ENCODE data around the gene LPCAT1.
"Not testable (repeated sequence)": the region's sequence is repeated elsewhere in the genome, so short reads cannot be mapped to it uniquely, and the experiment has no call there.

LPCAT1 gene

DNA sequence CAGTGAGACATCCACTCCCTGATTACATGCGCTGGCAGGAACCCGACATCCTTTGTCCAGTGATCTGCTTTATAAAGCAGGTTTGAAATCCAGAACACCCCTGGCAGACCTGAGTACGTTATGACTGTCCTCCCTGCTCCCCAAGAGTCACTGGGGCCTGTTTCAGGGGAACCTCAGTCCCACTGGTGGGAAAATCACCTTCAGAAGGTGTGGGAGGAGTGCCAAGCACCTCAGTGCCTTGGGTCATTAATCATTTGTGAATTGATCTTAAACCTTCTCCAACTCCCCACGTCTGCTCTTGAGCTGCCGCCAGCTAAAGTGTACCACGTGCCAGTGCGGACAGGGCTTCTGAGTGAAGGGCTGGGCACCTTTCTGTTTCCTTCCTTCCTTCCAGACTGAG, 94.7 kb downstream of the LPCAT1 start:
- no peak for DNase-seq (ENCODE audit: low read depth, low spot score)

DNA sequence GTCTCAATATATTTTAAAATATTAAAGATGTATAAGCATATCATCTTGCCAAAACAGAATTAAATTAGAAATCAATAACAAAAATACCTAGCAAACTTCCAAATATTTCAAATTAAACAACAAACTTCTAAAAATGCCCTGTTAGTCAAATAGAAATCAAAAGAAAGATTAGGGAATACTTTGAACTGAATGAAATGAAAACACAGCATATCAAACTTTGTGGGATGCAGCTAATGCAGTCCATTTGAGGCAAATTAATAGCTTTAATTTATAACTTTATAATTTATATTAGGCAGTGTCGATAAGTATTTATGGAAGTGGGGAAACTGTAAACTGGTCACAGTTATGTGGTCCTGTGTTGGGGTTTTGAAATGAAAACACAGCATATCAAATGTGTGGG, 95.7 kb downstream of the LPCAT1 start:
- DNase-seq (ENCODE audit: low read depth, low spot score) = no peak

DNA sequence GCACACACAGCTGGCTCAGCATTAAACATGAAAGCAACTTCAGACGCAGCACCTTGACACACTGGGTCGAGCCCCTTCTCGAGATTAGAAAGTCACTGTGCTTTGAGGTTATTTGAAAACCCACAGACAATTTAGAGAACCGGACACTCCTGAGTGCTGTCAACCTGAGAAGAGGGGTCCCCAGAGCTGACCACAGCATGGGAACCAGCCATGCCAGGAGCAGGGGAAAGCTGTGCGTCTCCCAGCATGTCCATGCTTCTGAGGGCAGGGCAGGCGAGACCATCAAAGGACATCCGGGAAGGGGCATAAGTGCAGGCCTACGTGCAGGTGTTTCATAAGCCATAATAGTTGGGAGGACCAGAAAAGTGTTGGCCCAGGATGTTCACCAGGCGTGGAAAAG, 99.0 kb downstream of the LPCAT1 start:
- DNase-seq (ENCODE audit: low read depth, low spot score) = no peak

DNA sequence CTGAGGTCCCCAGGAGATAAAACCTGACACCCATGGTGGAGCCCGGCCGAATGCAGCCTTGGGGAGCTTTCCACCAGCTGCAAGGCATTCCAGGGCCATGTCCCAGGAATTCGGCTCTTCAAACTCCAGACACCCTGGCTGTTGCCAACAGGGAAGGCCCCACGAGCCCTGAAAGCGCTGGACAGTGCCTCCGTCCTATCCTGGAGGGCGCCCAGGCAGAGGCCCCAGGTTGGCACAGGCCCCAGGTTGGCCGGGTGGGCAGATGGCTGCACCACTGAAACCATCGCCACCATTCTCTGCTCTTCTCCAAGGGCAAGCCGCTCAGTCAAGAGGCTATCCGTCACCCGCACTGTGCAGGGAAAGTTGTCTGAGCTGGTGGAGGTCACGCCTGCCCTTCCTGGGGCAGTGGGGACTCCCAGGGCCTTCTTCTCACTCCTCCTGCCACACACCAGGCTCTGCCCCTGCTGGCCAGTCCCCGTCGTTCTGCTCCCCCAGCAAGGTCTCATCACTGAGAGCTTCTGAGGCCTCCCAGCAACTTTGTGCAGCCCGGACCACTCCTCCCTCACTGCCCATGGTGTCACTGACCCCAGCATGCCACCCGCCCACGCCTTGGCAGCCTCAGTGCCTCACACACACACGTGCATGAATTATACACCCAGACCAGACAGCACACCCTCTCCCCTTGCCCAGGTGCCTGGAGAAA, 99.7 kb downstream of the LPCAT1 start:
- DNase-seq (ENCODE audit: low read depth, low spot score) = no peak

DNA sequence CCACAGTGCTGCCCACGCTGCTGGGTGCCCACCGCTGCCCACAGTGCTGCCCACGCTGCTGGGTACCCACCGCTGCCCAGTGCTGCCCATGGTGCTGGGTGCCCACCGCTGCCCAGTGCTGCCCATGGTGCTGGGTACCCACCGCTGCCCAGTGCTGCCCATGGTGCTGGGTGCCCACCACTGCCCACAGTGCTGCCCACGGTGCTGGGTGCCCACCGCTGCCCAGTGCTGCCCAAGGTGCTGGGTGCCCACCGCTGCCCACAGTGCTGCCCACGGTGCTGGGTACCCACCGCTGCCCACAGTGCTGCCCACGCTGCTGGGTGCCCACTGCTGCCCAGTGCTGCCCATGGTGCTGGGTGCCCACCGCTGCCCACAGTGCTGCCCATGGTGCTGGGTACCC, 101.2 kb downstream of the LPCAT1 start:
- not testable (repeated sequence) for DNase-seq (ENCODE audit: low read depth, low spot score)

DNA sequence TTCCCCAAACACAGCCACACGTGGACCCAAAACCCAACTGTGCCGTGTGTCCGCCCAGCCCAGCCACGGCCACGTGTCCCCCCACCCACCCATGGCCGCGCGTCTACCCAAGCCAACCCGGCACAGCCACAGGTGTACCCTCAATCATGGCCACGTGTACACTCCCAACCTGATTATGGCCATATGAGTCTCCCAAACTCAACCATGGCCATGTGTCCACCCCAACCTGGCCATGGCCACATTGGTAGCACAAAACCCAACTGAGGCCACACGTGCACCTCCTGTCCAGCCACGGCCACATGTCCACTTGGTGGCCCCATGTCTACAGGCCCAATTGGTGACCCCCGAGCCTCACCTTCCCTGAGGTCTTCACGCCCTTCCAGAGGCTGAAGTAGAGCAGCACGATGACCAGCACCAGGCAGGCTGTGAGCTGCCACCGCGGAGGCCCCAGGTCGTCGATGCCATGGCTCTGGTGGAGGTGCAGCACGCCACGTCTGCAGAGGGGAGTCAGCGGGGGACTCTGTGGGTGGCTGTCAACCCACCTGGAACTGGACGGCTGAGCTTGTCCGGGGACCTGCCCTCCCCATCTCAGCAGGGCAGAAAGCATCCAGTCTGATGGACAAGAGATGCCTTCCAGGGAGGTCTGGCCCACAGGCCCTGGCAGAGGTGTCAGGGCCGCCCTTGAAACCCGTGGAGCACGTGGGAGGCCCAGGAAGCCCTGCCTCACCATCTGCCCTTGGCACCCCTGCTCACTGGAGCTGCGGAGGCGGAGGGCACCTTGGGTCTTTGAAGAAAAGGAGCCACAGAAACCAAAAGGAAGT, 102.0 kb downstream of the LPCAT1 start:
- DNase-seq (ENCODE audit: low read depth, low spot score) = no peak

DNA sequence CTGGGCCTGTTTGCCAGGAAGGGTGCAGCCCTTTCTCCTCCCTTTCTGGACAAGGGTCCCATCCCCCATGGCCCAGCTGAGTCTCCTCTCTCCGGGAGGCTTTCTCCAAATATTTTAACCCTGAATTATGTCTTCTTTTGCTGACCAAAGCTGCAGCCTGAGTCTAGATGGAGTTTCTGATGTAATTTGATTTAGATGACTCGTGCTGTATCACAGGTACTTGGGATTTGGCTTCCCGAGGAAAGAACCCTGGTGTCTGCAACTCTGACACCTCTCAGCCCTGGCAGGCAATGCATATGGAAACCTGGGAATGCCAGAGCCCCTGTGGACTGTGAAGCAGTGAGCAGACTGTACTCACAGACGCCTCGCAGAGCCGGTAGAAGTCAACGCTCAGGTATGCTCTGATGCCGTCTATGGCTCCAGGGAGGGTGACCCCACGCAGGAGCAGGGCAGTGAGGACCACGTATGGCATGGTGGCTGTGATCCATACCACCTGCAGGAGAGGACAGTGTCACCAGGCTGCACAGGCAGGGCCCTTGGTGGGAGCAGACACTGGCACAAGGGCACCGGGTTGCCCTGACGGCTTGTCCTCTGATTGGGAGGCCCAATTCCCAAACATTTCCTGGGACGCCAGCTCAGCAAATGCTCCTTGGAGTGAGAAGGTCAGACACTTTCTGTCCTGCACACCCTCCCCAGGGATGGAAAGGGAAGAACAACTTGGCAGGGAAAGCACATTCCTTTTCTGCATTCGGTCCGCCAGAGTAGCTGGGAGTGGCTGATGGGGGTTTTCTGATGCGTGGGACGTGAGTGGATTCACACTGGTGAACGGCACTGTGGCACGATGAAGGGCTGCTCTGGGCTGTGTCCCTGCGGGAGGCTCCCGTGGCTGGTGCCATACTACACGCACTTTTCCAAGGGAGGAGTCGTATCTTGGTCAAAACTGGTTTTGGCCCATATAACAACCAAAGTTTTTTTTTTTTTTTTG, 103.3 kb downstream of the LPCAT1 start:
- DNase-seq (ENCODE audit: low read depth, low spot score) = no peak

DNA sequence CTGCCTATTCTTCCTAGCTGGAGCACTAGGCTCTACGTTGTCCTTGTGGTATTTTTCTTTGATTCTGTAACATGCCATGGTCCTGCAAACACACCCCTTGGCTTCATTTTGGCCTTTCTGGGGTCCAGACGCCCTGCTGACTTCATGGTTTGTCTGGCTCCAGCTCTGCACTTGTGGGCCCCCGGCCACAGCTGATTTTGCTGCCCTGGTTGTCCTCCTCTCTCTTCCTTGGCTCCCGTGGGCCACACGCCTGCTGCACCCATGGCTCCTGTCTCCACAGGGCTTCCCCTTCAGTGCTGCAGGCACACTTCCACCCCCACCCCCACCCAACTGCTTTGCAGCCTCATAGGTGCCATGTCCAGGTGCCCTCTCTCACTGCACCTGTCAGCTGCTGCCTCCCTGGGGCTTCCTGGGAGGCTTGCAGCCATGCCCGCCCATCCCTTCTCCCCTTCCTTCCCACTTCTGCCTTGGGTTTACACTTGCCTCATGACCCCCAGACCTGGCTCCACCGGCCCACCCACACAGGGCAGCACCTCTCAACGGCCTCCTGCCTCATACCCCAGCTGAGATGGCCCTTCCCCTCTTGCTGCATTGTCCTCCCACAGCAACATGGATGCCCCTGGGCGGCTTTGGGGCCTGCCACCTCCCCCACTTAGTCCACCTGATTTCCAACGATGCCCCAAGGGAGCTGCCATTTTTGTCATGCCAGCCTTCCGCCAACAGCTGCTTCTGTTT, 104.1 kb downstream of the LPCAT1 start:
- no peak for DNase-seq (ENCODE audit: low read depth, low spot score)

DNA sequence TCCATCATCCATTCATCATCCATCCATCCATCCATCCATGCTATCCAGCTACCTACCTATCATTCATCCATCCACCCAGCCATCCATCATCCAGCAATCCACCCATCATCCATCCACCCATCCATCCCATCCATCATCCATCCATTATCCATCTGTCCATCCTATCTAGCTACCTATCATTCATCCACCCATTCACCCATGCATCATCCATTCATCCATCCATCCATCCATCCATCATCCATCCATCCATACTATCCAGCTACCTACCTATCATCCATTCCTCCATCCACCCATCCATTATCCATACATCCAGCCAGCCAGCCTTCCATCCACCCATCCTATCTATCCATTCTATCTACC, 104.9 kb downstream of the LPCAT1 start:
- DNase-seq (ENCODE audit: low read depth, low spot score) = no peak

DNA sequence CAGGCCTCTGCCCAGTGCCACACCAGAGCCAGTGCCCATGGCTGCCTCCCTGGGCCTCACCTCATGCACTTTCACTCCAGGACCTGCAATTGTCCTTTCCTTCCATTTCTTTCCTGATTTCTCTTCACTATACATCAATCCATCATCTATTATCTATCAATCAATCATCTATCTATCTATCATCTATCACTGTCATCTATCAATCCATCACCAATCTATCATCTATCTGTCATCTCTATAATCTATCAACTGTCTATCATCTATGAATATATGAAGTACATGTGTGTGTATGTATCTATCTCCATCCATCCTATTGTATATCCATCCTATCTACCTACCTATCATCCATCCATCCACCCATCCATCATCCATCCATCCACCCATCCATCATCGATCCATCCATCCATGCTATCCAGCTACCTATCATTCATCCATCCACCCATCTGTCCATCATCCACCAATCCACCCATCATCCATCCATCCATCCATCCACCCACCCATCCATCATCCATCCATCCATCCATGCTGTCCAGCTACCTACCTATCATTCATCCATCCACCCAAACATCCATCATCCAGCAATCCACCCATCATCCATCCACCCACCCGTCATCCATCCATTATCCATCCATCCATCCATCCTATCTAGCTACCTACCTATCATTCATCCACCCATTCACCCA, 105.4 kb downstream of the LPCAT1 start:
- DNase-seq (ENCODE audit: low read depth, low spot score) = no peak

DNA sequence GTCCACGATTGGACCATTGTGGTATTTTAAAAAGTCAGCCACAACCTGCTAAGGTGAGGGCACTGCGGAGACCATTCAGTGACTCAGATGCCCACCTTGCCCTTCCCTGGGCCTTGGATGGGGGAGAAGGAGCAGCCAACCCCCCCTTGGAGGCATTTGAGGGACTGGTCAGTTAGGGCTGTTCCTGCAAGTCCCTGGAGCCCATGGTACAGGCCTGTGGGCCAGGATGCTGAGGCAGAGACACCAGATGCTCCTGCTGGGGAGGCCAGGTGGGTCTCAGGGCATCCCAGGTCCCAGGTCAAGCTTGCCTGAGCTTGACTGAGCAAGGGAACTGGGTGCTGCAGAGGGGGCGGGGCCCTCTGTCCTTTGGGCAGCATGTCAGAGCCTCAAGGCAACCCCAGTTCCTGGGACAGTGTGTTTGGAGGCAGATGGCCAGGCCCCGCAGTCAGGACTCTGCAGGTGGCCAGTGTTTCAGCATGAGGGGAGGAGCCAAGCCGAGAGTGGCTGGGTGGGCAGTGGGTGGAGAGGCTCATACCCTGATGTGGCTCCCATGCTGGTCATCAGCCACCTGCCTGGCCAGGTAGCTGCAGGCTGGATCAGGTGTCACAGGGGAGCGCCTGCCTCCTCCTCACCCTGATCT, 106.1 kb downstream of the LPCAT1 start:
- no peak for DNase-seq (ENCODE audit: low read depth, low spot score)

DNA sequence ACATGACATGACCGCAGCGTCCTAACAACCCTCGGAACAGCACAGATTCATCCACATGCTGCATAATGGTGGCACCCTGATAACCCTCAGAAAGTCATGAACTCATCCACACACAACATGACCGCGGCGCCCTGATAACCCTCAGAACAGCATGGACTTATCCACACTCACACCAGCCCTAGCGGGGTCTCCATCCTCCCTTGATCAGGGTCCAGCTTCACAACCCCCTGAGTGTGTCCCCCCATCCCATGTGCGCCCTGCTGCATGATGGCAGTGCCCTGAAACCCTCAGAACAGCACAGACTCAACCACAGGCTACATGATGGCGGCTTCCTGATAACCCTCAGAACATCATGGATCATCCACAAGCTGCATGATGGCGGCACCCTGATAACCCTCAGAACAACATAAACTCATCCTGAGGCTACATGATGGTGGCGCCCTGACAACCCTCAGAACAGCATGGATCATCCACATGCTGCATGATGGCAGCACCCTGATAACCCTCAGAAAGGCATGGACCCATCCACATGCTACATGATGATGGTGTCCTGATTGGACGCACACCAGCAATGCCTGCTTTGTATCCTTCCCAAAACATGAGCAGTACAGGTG, 106.8 kb downstream of the LPCAT1 start:
- DNase-seq (ENCODE audit: low read depth, low spot score) = no peak

DNA sequence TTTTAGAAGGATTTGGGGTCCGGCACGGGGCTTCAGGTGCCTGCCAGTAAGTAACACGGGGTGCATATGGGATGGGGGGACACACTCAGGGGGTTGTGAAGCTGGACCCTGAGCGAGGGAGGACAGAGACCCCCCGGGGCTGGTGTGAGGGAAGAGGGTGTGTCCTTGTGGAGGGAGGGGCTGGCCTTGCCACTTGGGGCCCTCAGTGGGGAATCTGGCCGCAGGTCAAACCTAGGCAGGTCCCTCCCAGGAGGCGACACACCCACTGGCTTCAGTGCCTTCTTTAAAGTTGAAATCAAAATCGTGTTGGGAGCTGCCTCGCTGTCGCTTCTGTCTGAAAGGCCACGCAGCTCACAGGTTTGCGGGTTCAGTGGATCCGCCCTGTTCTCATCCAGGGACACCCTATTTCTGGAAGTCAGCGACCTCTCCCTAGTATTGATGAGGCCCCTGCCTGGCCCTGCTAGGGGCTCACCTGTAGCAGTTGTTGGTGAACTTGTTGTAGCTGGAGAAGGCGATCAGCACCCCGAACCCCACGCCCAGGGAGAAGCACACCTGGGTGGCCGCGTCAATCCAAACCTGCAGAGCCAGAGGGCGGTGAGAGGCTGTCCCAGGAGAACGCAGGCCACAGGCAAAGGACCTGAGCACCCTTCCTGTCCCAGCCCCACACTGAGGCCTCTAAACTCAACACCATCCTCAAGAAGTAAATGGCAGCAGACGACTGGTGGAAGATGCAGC, 108.0 kb downstream of the LPCAT1 start:
- no peak for DNase-seq (ENCODE audit: low read depth, low spot score)

DNA sequence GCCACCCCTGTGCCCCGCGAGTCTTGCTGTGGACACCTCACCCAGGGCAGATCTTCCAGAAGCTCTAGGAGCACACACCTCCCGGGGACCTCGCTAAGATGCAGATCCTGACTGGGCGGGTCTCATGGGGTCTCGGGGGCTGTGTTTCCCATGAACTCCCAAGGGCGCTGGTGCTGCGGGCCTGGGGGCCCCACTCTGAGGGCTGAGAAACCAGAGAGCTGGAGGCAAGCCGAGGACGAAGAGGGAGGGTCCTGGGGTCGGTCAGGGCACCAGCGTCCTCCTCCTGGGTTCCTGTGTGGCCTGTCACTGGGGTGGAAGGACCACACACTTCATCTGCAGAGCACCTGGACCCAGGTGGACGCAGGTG, 108.7 kb downstream of the LPCAT1 start:
- DNase-seq (ENCODE audit: low read depth, low spot score) = no peak

DNA sequence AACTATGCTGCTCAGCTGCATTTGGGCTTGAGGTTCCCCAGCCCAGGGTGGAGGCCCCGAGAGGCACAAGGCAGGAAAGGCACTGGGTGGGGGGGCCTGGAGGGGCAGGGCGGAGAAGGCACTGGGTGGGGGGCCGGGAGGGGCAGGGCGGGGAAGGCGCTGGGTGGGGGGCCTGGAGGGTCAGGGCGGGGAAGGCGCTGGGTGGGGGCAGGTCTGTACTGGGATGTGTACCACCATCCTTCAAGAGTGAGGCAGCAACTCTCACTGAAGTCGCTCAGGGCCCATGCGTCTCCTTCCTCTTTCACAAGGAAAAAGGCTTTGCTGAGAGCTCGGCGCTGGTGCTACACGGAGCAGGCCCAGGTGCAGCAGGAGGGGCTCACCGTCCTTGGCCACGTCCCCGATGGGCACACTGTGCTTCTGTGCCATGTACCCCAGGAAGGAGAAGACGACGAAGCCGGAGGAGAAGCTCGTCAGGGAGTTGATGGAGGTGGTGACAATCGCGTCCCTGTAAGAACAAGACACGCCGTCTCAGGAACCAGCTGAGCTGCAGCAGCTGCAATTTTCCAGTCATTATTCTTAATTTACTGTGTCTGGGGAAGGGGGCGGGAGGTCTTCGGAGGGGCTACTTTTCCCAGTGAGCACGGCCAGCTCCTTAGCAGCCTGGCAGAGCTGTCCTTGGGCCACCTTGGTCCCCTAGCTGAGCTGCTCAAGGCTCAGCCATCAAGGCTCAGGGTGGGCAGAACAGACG, 109.3 kb downstream of the LPCAT1 start:
- no peak for DNase-seq (ENCODE audit: low read depth, low spot score)

DNA sequence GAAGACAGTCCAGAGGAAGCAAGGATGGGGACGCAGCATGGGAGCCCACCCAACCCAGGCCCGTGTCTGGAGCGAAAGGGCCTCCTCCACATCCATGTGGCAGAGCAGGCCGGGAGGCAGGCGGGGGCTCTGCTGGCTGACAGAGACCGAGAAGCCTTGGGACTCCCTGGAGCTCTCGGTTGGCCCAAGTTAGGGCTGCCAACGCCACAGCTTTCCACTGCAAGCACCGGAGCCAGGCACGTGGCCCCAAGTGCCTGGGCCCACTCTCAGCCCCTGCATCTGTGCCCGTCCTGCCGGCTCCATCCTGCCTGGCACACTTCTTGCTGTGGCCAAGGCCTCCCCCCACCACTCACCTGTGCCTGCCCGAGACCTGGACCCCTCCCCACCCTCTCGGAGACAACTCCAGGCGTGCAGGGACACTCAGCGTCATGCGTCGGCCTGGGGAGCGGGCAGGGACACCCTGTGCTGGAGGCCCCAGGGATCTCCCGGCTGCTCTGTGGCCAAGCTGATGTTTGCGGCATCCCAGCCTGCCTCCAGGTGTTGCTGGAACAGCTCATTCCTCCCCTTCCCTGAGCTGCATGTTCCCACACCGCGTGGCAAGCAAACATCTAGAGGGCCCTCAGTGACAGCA, 110.0 kb downstream of the LPCAT1 start:
- DNase-seq (ENCODE audit: low read depth, low spot score) = no peak

DNA sequence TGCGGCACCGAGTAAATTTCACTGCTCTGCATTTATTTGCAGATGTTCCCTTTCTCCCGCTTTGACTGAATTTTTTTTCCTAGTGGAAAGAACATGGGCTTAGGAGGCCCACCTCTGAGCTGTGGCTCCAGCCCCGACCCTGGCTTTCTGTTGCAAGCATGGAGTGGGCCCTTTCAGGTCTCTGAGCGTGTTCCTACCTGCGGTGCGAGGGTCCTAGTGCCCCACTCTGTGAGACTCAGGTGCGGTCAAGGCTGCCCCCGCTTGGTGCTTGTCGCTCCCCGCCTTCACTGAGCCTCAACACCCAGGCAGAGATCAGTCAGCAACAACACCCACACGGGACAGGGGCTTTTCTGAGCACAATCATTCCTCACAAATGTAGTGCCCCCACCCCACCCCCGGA, 110.5 kb downstream of the LPCAT1 start:
- no peak for DNase-seq (ENCODE audit: low read depth, low spot score)

DNA sequence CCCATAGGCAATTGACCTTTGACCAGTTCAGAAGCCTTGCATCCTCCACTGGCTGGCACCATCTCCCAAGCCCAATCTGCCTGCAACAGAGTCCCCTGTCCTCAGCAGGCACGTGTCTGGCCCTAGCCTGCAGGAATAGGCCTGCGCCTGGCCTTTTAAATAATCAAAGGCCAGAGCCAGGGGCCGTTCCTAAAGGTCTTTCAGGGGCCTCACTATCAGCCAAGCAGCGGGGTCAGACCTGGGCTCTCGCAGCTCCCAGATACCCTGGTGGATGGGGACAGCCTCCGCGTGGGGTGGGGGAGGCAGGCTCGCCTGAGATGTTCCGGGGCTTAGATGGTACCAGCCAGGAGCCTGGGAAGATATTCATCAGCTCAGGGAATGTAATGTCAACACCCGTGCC, 111.1 kb downstream of the LPCAT1 start:
- DNase-seq (ENCODE audit: low read depth, low spot score) = no peak
